Measurements from ENCODE around the gene EXOC4. TPM values are rescaled to one million over a fixed set of nuclear protein-coding genes. Genes with fewer than 3 reads are reported as not detected.

Gene EXOC4
- total and polyA plus RNA-seq, 2 donors (not counting 1 experiment from before 2014, with no cell fraction given), result 79.6 to 158 TPM

DNA sequence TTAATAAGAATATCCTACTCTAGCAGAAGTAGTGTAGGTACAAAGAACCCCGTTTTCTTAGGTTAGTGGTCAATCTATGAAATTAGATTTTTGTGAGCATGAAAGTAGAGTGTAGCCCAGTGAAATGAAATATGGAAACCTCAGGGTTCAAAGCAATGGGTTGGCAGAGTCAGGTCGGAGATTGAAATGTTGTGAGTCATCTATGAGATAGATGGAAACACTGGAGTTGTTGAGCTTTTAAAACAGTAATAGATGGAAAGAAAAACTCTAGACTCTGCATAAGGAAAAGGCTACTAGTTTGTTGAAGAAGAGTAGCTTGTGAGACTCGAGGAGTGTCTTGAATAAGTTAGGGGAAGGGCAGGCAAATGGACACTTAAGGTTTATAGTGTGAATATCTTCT is 251.9 kb downstream of the EXOC4 start:
- peaks cover 2% of the 10 kb centered on the region for H3K4me1 ChIP-seq (ENCODE audit: control insufficient read depth, extremely low read depth, insufficient read depth, low read length)

DNA sequence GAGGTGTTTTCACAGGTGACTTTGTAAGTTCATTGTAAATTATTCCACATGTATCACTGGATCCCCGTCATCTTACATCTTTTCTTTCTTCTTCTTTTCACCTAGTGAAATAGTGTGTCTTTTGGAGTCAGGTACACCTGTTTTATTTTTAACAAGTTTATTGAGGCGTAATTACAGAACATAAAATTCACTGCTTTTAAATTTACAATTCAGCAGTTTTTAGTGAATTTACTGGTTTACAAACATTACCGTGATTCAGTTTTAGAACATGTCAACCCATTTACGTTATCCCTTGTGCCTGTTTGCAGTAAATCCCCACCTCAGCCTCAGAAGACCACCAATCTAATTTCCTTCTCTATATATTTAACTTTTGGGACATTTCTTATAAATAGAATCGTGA is 256.9 kb downstream of the EXOC4 start:
- H3K36me3 ChIP-seq (ENCODE audit: control insufficient read depth, insufficient read depth, low read length), result no peaks in the 10 kb centered on the region
- H3K4me1 ChIP-seq (ENCODE audit: control insufficient read depth, extremely low read depth, insufficient read depth, low read length), result peaks cover 3% of the 10 kb centered on the region
- H4K20me1 ChIP-seq (ENCODE audit: control insufficient read depth, extremely low read depth, insufficient read depth, low read length), result no peaks in the 10 kb centered on the region
- no peak overlapping the region for H3K27ac ChIP-seq (ENCODE audit: insufficient read depth, low read length)
- H2AFZ ChIP-seq (ENCODE audit: low read length), result no peak overlapping the region
- H3K79me2 ChIP-seq (ENCODE audit: control insufficient read depth, insufficient read depth, low read length), result no peaks in the 10 kb centered on the region
- no peaks in the 10 kb centered on the region for H3K9me3 ChIP-seq (ENCODE audit: control insufficient read depth, insufficient read depth, low read depth, low read length)
- no peak overlapping the region for H3K4me2 ChIP-seq (ENCODE audit: extremely low read depth, insufficient read depth, low read length)
- no peak overlapping the region for H3K4me3 ChIP-seq (replicated peaks in 1 of 4; ENCODE audit: control extremely low read depth in 1 of 4, insufficient read depth in 1 of 4, low read depth in 3 of 4, low read length in 4 of 4)
- DNase-seq (ENCODE audit: low read depth in 2 of 2), result no peak
- H3K27me3 ChIP-seq (ENCODE audit: control insufficient read depth, insufficient read depth, low read length), result no peaks in the 10 kb centered on the region
- no peak for TF ChIP-seq EZH2 (IDR thresholded peaks at IDR 0.05; ENCODE audit: low read length, missing control alignments)
- TF ChIP-seq, protein P1, sequence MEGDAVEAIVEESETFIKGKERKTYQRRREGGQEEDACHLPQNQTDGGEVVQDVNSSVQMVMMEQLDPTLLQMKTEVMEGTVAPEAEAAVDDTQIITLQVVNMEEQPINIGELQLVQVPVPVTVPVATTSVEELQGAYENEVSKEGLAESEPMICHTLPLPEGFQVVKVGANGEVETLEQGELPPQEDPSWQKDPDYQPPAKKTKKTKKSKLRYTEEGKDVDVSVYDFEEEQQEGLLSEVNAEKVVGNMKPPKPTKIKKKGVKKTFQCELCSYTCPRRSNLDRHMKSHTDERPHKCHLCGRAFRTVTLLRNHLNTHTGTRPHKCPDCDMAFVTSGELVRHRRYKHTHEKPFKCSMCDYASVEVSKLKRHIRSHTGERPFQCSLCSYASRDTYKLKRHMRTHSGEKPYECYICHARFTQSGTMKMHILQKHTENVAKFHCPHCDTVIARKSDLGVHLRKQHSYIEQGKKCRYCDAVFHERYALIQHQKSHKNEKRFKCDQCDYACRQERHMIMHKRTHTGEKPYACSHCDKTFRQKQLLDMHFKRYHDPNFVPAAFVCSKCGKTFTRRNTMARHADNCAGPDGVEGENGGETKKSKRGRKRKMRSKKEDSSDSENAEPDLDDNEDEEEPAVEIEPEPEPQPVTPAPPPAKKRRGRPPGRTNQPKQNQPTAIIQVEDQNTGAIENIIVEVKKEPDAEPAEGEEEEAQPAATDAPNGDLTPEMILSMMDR (conservative IDR thresholded peaks at IDR 0.05 in 1 of 2, IDR thresholded peaks at IDR 0.05 in 1 of 2; ENCODE audit: low read depth in 1 of 2, low read length in 2 of 2), result no peak
- H3K9ac ChIP-seq (ENCODE audit: insufficient read depth, low read length), result no peak overlapping the region

More for the DNA sequence above, 251.9 kb downstream of the EXOC4 start:
- Histone ChIP-seq H2AFZ (ENCODE audit: low read length) (no peak overlapping the region), H3K36me3 (ENCODE audit: control insufficient read depth, insufficient read depth, low read length) (no peaks in the 10 kb centered on the region), H3K27me3 (ENCODE audit: control insufficient read depth, insufficient read depth, low read length) (no peaks in the 10 kb centered on the region), H3K9ac (ENCODE audit: insufficient read depth, low read length) (no peak overlapping the region), H3K27ac (ENCODE audit: insufficient read depth, low read length) (no peak overlapping the region), H3K4me3 (replicated peaks in 1 of 4; ENCODE audit: control extremely low read depth in 1 of 4, insufficient read depth in 1 of 4, low read depth in 3 of 4, low read length in 4 of 4) (no peak overlapping the region), H3K9me3 (ENCODE audit: control insufficient read depth, insufficient read depth, low read depth, low read length) (no peaks in the 10 kb centered on the region), H4K20me1 (ENCODE audit: control insufficient read depth, extremely low read depth, insufficient read depth, low read length) (no peaks in the 10 kb centered on the region), H3K79me2 (ENCODE audit: control insufficient read depth, insufficient read depth, low read length) (no peaks in the 10 kb centered on the region), H3K4me2 (ENCODE audit: extremely low read depth, insufficient read depth, low read length) (no peak overlapping the region)
- DNase-seq (ENCODE audit: low read depth in 2 of 2), result peak; percentile 25 to 69
- TF ChIP-seq, protein P1 (conservative IDR thresholded peaks at IDR 0.05 in 1 of 2, IDR thresholded peaks at IDR 0.05 in 1 of 2; ENCODE audit: low read depth in 1 of 2, low read length in 2 of 2), result no peak
- TF ChIP-seq EZH2 (IDR thresholded peaks at IDR 0.05; ENCODE audit: low read length, missing control alignments), result no peak

DNA sequence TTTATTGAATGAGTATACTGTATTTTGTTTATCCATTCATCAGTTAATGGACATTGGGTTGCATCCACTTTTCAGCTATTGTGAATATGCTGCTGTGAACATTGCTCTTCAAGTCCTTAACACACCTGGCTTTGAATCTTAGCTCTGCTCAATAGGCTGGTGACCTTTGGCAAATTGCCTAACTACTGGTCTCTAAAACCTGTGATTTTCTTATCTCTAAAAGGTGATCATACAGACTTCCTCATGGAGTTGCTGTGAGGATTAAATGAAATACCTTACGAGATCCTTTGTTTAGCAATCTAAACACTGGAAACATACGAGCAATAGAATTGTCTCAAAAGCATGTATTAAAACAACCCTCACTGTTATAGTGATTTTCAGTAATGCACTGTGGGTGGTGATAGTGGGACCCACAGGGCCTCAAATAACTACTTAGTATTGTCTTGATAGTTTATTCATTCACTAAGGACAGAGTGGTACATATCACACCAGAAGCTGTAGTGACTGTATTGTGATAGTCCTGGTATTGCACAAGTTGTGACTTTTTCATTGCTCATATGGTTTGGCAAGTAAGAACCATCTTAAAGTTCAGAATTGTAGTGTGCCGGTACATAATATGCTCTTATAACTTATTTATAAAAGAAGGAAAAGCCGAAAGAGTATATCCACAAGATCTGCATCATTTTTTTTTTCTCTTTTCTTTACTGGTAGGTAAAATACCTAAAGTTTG is 257.6 kb downstream of the EXOC4 start:
- Histone ChIP-seq H3K9me3 (ENCODE audit: control insufficient read depth, insufficient read depth, low read depth, low read length) (no peaks in the 10 kb centered on the region), H4K20me1 (ENCODE audit: control insufficient read depth, extremely low read depth, insufficient read depth, low read length) (no peaks in the 10 kb centered on the region), H3K4me3 (replicated peaks in 1 of 4; ENCODE audit: control extremely low read depth in 1 of 4, insufficient read depth in 1 of 4, low read depth in 3 of 4, low read length in 4 of 4) (no peak overlapping the region), H3K27ac (ENCODE audit: insufficient read depth, low read length) (no peak overlapping the region), H3K4me1 (ENCODE audit: control insufficient read depth, extremely low read depth, insufficient read depth, low read length) (peaks cover 3% of the 10 kb centered on the region), H3K27me3 (ENCODE audit: control insufficient read depth, insufficient read depth, low read length) (no peaks in the 10 kb centered on the region), H2AFZ (ENCODE audit: low read length) (no peak overlapping the region), H3K4me2 (ENCODE audit: extremely low read depth, insufficient read depth, low read length) (no peak overlapping the region), H3K9ac (ENCODE audit: insufficient read depth, low read length) (no peak overlapping the region), H3K79me2 (ENCODE audit: control insufficient read depth, insufficient read depth, low read length) (no peaks in the 10 kb centered on the region), H3K36me3 (ENCODE audit: control insufficient read depth, insufficient read depth, low read length) (no peaks in the 10 kb centered on the region)
- no peak for DNase-seq (ENCODE audit: low read depth in 2 of 2)
- TF ChIP-seq, protein P1 (conservative IDR thresholded peaks at IDR 0.05 in 1 of 2, IDR thresholded peaks at IDR 0.05 in 1 of 2; ENCODE audit: low read depth in 1 of 2, low read length in 2 of 2), result no peak
- TF ChIP-seq EZH2 (IDR thresholded peaks at IDR 0.05; ENCODE audit: low read length, missing control alignments), result no peak

Measured in fibroblast of lung (primary cell).